Astrocyte (in vitro differentiated cells and primary cell): ENCODE measurements around the gene CLIP2.

Experiments
- EZH2 ChIP-seq: IDR thresholded peaks from 2 replicates; pipeline ENCODE4 v1.6.1; 2012; ENCODE audit warnings: mild to moderate bottlenecking, low read length, inconsistent platforms; ENCODE audit not compliant: insufficient read depth
- TF ChIP-seq, protein P1 (sequence below): IDR thresholded peaks from 2 replicates; pipeline ENCODE4 v1.5.1; 2011; ENCODE audit warnings: low read depth, mild to moderate bottlenecking, inconsistent platforms, low read length, moderate library complexity; ENCODE audit not compliant: insufficient read depth

DNA sequence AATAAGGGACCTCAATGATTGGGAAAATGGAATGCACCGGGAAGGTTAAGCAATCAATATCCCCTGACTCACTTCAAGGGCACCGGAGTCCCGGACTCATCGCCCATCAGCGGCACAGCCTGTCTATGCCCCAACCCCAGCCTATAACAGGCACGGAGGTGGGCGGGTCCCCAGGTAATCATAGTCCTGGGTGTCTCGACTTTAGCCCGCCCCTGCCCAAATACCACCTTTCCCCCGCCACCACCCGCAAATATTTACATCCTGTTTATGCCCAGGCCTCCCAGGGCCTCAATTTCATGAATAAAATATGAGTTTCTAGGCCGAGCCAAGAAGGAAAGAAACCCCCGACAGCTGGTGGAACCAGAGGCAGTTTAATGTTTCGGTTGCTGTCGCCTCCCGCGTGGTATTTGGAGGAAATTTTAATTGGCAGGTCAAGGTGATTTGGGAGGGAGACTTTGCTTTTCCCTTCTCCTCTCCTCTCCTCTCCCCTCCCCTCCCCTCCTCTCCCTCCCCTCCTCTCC is 19.4 kb upstream of the CLIP2 start:
- TF ChIP-seq EZH2, result no peak
- TF ChIP-seq, protein P1, sequence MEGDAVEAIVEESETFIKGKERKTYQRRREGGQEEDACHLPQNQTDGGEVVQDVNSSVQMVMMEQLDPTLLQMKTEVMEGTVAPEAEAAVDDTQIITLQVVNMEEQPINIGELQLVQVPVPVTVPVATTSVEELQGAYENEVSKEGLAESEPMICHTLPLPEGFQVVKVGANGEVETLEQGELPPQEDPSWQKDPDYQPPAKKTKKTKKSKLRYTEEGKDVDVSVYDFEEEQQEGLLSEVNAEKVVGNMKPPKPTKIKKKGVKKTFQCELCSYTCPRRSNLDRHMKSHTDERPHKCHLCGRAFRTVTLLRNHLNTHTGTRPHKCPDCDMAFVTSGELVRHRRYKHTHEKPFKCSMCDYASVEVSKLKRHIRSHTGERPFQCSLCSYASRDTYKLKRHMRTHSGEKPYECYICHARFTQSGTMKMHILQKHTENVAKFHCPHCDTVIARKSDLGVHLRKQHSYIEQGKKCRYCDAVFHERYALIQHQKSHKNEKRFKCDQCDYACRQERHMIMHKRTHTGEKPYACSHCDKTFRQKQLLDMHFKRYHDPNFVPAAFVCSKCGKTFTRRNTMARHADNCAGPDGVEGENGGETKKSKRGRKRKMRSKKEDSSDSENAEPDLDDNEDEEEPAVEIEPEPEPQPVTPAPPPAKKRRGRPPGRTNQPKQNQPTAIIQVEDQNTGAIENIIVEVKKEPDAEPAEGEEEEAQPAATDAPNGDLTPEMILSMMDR, result no peak
